NT2/D1 (cell line): ENCODE data around the gene CPNE9.

Experiments used
- SUZ12 ChIP-seq: IDR thresholded peaks from 2 replicates; pipeline ENCODE4 v1.6.1; 2011; ENCODE audit not compliant: insufficient read length, insufficient read depth; ENCODE audit errors: extremely low read depth
- YY1 ChIP-seq: IDR thresholded peaks from 2 replicates; pipeline ENCODE4 v1.6.1; 2011; ENCODE audit not compliant: insufficient read length, insufficient read depth
- ZNF274 ChIP-seq: IDR thresholded peaks from 2 replicates; pipeline ENCODE4 v1.6.1; 2011; ENCODE audit warnings: mild to moderate bottlenecking, low read depth, low read length

- TF ChIP-seq ZNF274 (no peak), SUZ12 (no peak), YY1 (no peak)
These were observed 22.3 kb downstream of the CPNE9 start for GRCh38 chr3:9725775-9726515.
